T-helper 2 cell treated with Interferon-gamma antibody and Interleukin-4, amounts not matched to agents 5 μg/mL and 100 μg/mL, for 36 hours (primary cell): Measurements from ENCODE around the gene POLR3A.
A peak's percentile ranks its signal among the peaks of the same experiment; 100 is the strongest.

Experiments used
- DNase-seq: peaks from one replicate; pipeline ENCODE4 v3.0.0; 2021; ENCODE audit warnings: low spot score
- H3K27ac Mint-ChIP-seq: one replicate; pipeline ENCODE4 v1.8.0; 2021; ENCODE audit warnings: mild to moderate bottlenecking, mixed read lengths
- H3K27me3 Mint-ChIP-seq: one replicate; pipeline ENCODE4 v1.8.0; 2021; ENCODE audit warnings: low read depth, mixed read lengths
- H3K36me3 Mint-ChIP-seq: one replicate; pipeline ENCODE4 v1.8.0; 2021; ENCODE audit warnings: low read depth, mixed read lengths
- H3K4me1 Mint-ChIP-seq: one replicate; pipeline ENCODE4 v1.8.0; 2021; ENCODE audit warnings: low read depth, mixed read lengths
- H3K4me3 Mint-ChIP-seq: one replicate; pipeline ENCODE4 v1.8.0; 2022; ENCODE audit warnings: mild to moderate bottlenecking, moderate library complexity, mixed read lengths
- H3K9me3 Mint-ChIP-seq: one replicate; pipeline ENCODE4 v1.8.0; 2021; ENCODE audit warnings: mixed read lengths

The POLR3A gene

GRCh38 chr10:77993620-77994019, 35.7 kb downstream of the POLR3A start:
- no peak for DNase-seq
- peaks cover 54% of the 10 kb centered on the region for H3K36me3 Mint-ChIP-seq
- H3K27me3 Mint-ChIP-seq, result no peaks in the 10 kb centered on the region

GRCh38 chr10:77989081-77989724, 40.1 kb downstream of the POLR3A start:
- Mint-ChIP-seq H3K36me3 (peaks cover 45% of the 10 kb centered on the region), H3K4me1 (no peaks in the 10 kb centered on the region), H3K27ac (no peak overlapping the region), H3K9me3 (no peaks in the 10 kb centered on the region), H3K27me3 (no peaks in the 10 kb centered on the region), H3K4me3 (no peak overlapping the region)
- no peak for DNase-seq

More at GRCh38 chr10:77993620-77994019, 35.7 kb downstream of the POLR3A start:
- H3K4me3 Mint-ChIP-seq, result no peak overlapping the region
- no peaks in the 10 kb centered on the region for H3K4me1 Mint-ChIP-seq
- H3K9me3 Mint-ChIP-seq, result no peaks in the 10 kb centered on the region
- H3K27ac Mint-ChIP-seq, result no peak overlapping the region

DNA sequence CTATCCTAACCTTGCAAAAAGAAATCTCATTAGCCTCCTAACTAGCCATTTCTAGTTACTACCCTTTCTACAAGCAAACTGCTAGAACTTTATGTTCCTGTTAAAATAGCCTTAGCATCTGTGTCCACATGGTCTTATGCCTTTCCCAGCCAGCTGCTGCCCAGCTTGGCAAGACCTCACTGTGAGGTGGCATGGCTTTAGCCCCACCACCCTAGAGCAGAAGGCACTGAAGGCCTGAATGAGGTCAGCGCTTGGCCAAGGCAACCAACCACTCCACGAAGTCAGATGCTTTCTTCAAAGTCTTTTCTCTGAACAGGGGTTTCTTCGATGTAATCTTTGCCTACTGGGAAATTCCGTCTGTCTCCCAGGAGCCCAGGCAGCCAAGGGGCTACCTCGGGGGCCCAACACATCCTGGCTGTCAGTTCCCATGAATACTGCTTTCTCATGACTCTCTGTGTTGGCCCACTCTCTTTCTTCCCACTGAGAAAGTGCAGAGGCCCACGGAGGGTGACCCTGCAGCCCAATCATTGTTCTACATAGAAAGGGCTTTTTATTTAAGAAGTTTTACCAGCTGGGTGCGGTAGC, 41.6 kb downstream of the POLR3A start:
- Mint-ChIP-seq H3K9me3 (no peaks in the 10 kb centered on the region), H3K4me3 (no peak overlapping the region), H3K27ac (peak overlapping the region; percentile 31), H3K27me3 (no peaks in the 10 kb centered on the region), H3K36me3 (peaks cover 36% of the 10 kb centered on the region), H3K4me1 (no peaks in the 10 kb centered on the region)
- no peak for DNase-seq

- Mint-ChIP-seq H3K27me3 (no peaks in the 10 kb centered on the region), H3K9me3 (no peaks in the 10 kb centered on the region), H3K36me3 (peaks cover 46% of the 10 kb centered on the region), H3K4me1 (no peaks in the 10 kb centered on the region), H3K4me3 (no peak overlapping the region), H3K27ac (no peak overlapping the region)
- no peak for DNase-seq
Measured at GRCh38 chr10:77984986-77985385, 44.3 kb downstream of the POLR3A start.

DNA sequence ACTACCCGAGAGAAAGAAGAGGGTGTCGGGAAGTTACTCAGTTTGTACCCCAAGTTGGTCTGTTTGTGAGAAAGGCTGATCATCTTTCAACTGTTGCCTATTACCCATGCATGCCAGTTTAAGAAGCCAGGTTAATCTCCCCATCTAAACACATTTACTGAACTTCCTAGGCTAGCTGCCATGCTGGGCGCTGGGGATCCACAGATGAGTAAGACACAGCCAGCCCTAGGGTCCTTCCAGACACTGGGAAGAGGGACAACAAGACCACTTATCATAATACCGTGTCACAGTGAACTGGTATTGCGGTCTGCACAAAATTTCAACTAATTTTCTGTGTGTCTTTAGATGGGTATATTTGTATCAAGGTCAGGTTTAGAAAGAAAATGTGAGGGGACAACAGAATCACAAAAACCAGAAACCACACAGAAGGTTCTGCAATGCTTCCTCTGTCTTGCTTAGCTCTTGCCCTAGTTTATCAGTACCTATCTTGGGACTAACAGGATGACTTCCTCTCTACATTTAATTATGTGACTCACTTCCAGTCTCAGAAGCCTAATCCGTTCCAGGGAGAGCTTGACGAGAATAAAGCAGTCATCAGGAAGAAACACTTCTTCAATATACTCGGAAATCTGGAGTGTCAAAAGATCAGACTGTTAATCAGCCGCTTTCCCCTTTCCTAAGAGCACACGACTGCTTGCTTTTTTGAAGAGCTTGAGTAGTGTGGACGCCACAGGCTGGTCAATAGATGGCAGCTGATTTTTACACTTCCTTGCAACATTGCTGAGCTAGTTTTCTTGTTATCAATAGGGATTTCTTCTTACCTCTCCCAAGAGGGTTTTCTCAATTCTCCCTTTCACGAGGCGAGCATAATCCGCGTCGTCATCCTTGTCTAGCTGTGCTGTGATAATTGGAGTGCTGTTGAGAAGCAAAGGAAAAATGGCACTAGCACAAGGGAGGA, 45.7 kb downstream of the POLR3A start:
- no peak for DNase-seq
- H3K9me3 Mint-ChIP-seq, result no peaks in the 10 kb centered on the region
- H3K4me1 Mint-ChIP-seq, result no peaks in the 10 kb centered on the region
- H3K27ac Mint-ChIP-seq, result no peak overlapping the region
- H3K27me3 Mint-ChIP-seq, result no peaks in the 10 kb centered on the region
- no peak overlapping the region for H3K4me3 Mint-ChIP-seq
- H3K36me3 Mint-ChIP-seq, result peaks cover 49% of the 10 kb centered on the region

GRCh38 chr10:77981281-77981680, 48.0 kb downstream of the POLR3A start:
- DNase-seq, result no peak
- Mint-ChIP-seq H3K27me3 (no peaks in the 10 kb centered on the region), H3K4me3 (no peak overlapping the region), H3K9me3 (no peaks in the 10 kb centered on the region), H3K27ac (no peak overlapping the region), H3K36me3 (peaks cover 58% of the 10 kb centered on the region), H3K4me1 (no peaks in the 10 kb centered on the region)

DNA sequence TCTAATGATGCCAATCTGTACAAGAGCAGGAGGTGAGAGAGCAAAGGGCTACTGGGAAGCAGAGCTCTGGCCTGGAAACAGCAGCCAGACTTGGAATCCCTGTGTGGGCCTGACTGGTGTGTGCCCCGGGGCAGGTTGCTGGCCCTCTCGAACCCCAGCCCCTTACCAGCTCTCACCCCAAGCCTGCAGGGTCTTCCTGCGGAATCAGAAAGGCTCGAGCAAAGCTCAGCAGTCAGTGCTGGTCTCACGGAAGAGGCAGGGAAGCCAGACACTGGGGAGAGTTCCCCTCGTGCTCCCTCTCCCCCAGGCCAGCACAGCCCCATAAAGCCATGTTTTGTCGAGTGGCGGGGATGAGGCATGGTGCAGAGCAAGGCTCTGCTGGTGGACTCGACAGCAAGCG, 50.1 kb downstream of the POLR3A start:
- Mint-ChIP-seq H3K4me1 (no peaks in the 10 kb centered on the region), H3K27me3 (no peaks in the 10 kb centered on the region), H3K36me3 (peaks cover 49% of the 10 kb centered on the region), H3K9me3 (no peaks in the 10 kb centered on the region), H3K27ac (no peak overlapping the region), H3K4me3 (no peak overlapping the region)
- no peak for DNase-seq

GRCh38 chr10:77978360-77978759, 51.0 kb downstream of the POLR3A start:
- no peak for DNase-seq
- H3K27ac Mint-ChIP-seq, result no peak overlapping the region
- H3K9me3 Mint-ChIP-seq, result no peaks in the 10 kb centered on the region
- H3K27me3 Mint-ChIP-seq, result no peaks in the 10 kb centered on the region
- H3K4me3 Mint-ChIP-seq, result no peak overlapping the region
- H3K36me3 Mint-ChIP-seq, result peaks cover 46% of the 10 kb centered on the region
- no peaks in the 10 kb centered on the region for H3K4me1 Mint-ChIP-seq

GRCh38 chr10:77977934-77978333, 51.4 kb downstream of the POLR3A start:
- Mint-ChIP-seq H3K9me3 (no peaks in the 10 kb centered on the region), H3K4me1 (no peaks in the 10 kb centered on the region), H3K27ac (no peak overlapping the region), H3K36me3 (peaks cover 46% of the 10 kb centered on the region), H3K27me3 (no peaks in the 10 kb centered on the region), H3K4me3 (no peak overlapping the region)
- no peak for DNase-seq

DNA sequence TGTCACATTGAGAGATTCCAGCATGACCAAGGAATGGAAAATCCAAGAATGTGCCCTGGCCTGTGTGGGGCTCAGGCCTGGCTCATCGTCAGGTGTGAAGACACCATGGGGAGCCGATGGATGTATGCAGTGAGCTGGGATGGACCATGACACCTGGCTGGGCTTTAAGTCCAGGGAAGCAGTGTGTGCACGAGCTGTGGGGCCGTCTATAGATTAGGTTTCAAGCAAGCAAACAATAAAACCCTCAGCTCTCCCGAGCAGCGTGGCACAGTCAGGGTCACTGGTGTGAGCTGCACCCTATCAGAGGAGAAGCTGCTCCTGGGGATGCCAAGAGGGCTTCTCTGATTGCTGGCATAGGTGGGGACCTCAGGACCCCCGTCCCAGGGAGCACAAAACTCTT, 52.3 kb downstream of the POLR3A start:
- H3K4me1 Mint-ChIP-seq, result no peaks in the 10 kb centered on the region
- H3K27ac Mint-ChIP-seq, result no peak overlapping the region
- no peak for DNase-seq
- no peaks in the 10 kb centered on the region for H3K9me3 Mint-ChIP-seq
- H3K27me3 Mint-ChIP-seq, result no peaks in the 10 kb centered on the region
- H3K4me3 Mint-ChIP-seq, result no peak overlapping the region
- H3K36me3 Mint-ChIP-seq, result peaks cover 42% of the 10 kb centered on the region

GRCh38 chr10:77975086-77975666, 54.1 kb downstream of the POLR3A start:
- H3K36me3 Mint-ChIP-seq, result peaks cover 31% of the 10 kb centered on the region
- no peaks in the 10 kb centered on the region for H3K27me3 Mint-ChIP-seq
- DNase-seq, result no peak
- no peaks in the 10 kb centered on the region for H3K9me3 Mint-ChIP-seq
- peaks cover 12% of the 10 kb centered on the region for H3K4me1 Mint-ChIP-seq
- H3K4me3 Mint-ChIP-seq, result no peak overlapping the region
- no peak overlapping the region for H3K27ac Mint-ChIP-seq

DNA sequence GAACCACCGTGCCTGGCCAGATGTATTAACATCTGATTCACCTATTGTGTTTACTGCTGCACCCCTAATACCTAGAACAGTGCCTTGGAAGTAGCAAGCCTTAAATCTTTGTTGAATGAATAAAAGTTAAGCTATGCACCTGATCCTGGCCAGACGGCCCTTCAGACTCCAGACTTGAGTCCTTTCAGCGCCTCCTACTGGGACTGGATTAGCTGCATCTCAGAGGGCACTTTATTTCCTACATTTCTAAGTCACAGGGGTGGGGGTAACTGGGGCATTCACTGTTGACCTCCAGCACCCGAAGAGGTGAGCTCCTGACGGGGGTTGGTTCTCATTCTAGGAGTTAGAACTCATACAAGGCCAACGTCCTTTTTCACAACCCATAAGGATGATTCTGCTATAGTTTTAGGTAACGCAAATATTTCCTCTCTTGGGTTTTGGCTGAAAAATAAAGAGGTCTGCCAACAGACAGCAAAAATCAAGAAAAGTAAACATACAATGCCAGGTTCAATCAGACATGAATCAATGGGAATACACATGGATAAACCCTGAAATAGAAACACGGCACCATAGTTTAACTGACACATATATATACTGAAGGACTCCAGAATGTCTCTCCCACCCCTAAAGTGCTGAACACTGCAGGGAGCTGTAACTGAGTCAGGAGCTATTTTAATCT, 54.8 kb downstream of the POLR3A start:
- H3K4me3 Mint-ChIP-seq, result no peak overlapping the region
- H3K4me1 Mint-ChIP-seq, result peaks cover 12% of the 10 kb centered on the region
- no peaks in the 10 kb centered on the region for H3K9me3 Mint-ChIP-seq
- DNase-seq, result no peak
- peaks cover 24% of the 10 kb centered on the region for H3K36me3 Mint-ChIP-seq
- H3K27ac Mint-ChIP-seq, result no peak overlapping the region
- no peaks in the 10 kb centered on the region for H3K27me3 Mint-ChIP-seq

- Mint-ChIP-seq H3K27me3 (no peaks in the 10 kb centered on the region), H3K4me3 (no peak overlapping the region), H3K36me3 (peaks cover 25% of the 10 kb centered on the region), H3K4me1 (peaks cover 12% of the 10 kb centered on the region), H3K9me3 (no peaks in the 10 kb centered on the region), H3K27ac (no peak overlapping the region)
- DNase-seq, result no peak
Measured at GRCh38 chr10:77973276-77973675, 56.0 kb downstream of the POLR3A start.
